Loucy (cell line): ENCODE data around the gene TRMT61A.

Experiments used
- EZH2phosphoT487 ChIP-seq: fragments of 200-600 bp; IDR thresholded peaks from 2 replicates; pipeline ENCODE4 v1.6.1; 2018; ENCODE audit warnings: antibody characterized with exemption, mild to moderate bottlenecking, moderate library complexity, borderline replicate concordance
- TF ChIP-seq, protein P1 (sequence below): fragments of 200-600 bp; sonication (generic); conservative IDR thresholded peaks from 2 replicates; pipeline ENCODE4 v1.5.1; 2014; ENCODE audit warnings: mild to moderate bottlenecking, antibody characterized with exemption, low read length

DNA sequence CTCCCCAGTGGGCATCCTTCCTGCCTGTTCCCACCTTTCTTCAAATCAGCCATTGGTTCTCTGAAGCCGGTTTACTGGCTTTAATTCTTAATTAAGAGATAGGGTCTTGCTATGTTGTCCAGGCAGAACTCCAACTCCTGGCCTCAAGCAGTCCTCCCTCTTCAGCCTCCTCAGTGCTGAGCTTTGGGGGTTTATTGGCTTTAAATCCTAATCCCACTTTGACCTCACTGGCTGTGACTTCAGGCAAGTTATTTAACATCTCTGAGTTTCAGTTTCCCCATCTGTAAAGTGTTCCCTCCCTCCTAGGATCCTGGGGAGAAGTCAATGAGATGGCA, 2.1 kb upstream of the TRMT61A start:
- TF ChIP-seq, protein P1, sequence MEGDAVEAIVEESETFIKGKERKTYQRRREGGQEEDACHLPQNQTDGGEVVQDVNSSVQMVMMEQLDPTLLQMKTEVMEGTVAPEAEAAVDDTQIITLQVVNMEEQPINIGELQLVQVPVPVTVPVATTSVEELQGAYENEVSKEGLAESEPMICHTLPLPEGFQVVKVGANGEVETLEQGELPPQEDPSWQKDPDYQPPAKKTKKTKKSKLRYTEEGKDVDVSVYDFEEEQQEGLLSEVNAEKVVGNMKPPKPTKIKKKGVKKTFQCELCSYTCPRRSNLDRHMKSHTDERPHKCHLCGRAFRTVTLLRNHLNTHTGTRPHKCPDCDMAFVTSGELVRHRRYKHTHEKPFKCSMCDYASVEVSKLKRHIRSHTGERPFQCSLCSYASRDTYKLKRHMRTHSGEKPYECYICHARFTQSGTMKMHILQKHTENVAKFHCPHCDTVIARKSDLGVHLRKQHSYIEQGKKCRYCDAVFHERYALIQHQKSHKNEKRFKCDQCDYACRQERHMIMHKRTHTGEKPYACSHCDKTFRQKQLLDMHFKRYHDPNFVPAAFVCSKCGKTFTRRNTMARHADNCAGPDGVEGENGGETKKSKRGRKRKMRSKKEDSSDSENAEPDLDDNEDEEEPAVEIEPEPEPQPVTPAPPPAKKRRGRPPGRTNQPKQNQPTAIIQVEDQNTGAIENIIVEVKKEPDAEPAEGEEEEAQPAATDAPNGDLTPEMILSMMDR, result no peak
- TF ChIP-seq EZH2phosphoT487, result no peak
